GM23338 (cell line): Measurements from ENCODE around the gene CEP72. TPM values are rescaled to one million over a fixed set of nuclear protein-coding genes. Genes with fewer than 3 reads are reported as not detected.

ENCODE experiments used
- ATAC-seq: fragments of 200-7000 bp; cut with Tn5 transposase; 3 replicates; pipeline ENCODE4 v1.9.1; 2020
- DNase-seq: peaks from one replicate; pipeline ENCODE4 v3.0.0-alpha.2; 2015; ENCODE audit warnings: low spot score
- H2AFZ ChIP-seq: fragments of 200-600 bp; sonication (generic); 2 replicates; pipeline ENCODE4 v1.8.0; 2016; ENCODE audit warnings: antibody characterized with exemption, mild to moderate bottlenecking, moderate library complexity
- H3F3A ChIP-seq: fragments of 200-600 bp; sonication (generic); replicated peaks from 2 replicates; pipeline ENCODE4 v1.8.0; 2017; ENCODE audit warnings: antibody characterized with exemption, mixed run types, low read depth
- H3K27ac ChIP-seq: fragments of 200-600 bp; sonication (generic); 2 replicates; pipeline ENCODE4 v1.6.1; 2016; ENCODE audit warnings: low read depth
- H3K27me3 ChIP-seq: fragments of 200-600 bp; sonication (generic); 2 replicates; pipeline ENCODE4 v1.8.0; 2016; ENCODE audit warnings: mild to moderate bottlenecking, mixed run types, moderate library complexity; ENCODE audit not compliant: insufficient read depth
- H3K36me3 ChIP-seq: fragments of 200-600 bp; sonication (generic); 2 replicates; pipeline ENCODE4 v1.8.0; 2016; ENCODE audit warnings: mild to moderate bottlenecking; ENCODE audit not compliant: insufficient read depth
- H3K4me1 ChIP-seq: fragments of 200-600 bp; sonication (generic); 2 replicates; pipeline ENCODE4 v1.8.0; 2016; ENCODE audit warnings: mild to moderate bottlenecking, moderate library complexity; ENCODE audit not compliant: insufficient read depth
- H3K4me2 ChIP-seq: fragments of 200-600 bp; sonication (generic); 2 replicates; pipeline ENCODE4 v1.7.1; 2017; ENCODE audit warnings: mixed run types
- H3K4me3 ChIP-seq: fragments of 200-600 bp; sonication (generic); 2 replicates; pipeline ENCODE4 v1.6.1; 2016; ENCODE audit warnings: mixed run types
- H3K79me2 ChIP-seq: fragments of 200-600 bp; sonication (generic); replicated peaks from 2 replicates; pipeline ENCODE4 v1.8.0; 2017; ENCODE audit warnings: mild to moderate bottlenecking; ENCODE audit not compliant: insufficient read depth
- H3K9me2 ChIP-seq: fragments of 200-600 bp; sonication (generic); 2 replicates; pipeline ENCODE4 v1.8.0; 2017; ENCODE audit not compliant: insufficient read depth
- H4K20me1 ChIP-seq: fragments of 200-600 bp; sonication (generic); replicated peaks from 2 replicates; pipeline ENCODE4 v1.8.0; 2017; ENCODE audit warnings: mild to moderate bottlenecking; ENCODE audit not compliant: insufficient read depth
- H3K27ac Mint-ChIP-seq: 2 replicates; pipeline ENCODE4 v1.8.0; 2020; ENCODE audit warnings: inconsistent platforms, mild to moderate bottlenecking, moderate library complexity, mixed read lengths
- H3K27me3 Mint-ChIP-seq: 3 replicates; pipeline ENCODE4 v1.8.0; 2022; ENCODE audit warnings: low read depth, mild to moderate bottlenecking, moderate library complexity, mixed read lengths, inconsistent platforms; ENCODE audit not compliant: insufficient read depth, poor library complexity
- H3K36me3 Mint-ChIP-seq: 3 replicates; pipeline ENCODE4 v1.8.0; 2021; ENCODE audit warnings: low read depth, mild to moderate bottlenecking, inconsistent platforms, moderate library complexity, mixed read lengths
- H3K4me1 Mint-ChIP-seq: 3 replicates; pipeline ENCODE4 v1.8.0; 2020; ENCODE audit warnings: mild to moderate bottlenecking, inconsistent platforms, mixed read lengths
- H3K4me3 Mint-ChIP-seq: 3 replicates; pipeline ENCODE4 v1.8.0; 2021; ENCODE audit warnings: moderate library complexity, mild to moderate bottlenecking, inconsistent platforms, mixed read lengths
- H3K9me3 Mint-ChIP-seq: 3 replicates; pipeline ENCODE4 v1.8.0; 2020; ENCODE audit warnings: moderate library complexity, mild to moderate bottlenecking, inconsistent platforms, mixed read lengths
- EZH2 ChIP-seq: fragments of 200-600 bp; sonication (generic); IDR thresholded peaks from one replicate; pipeline ENCODE4 v1.8.0; 2017; ENCODE audit warnings: antibody characterized with exemption, mild to moderate bottlenecking, low read depth; ENCODE audit not compliant: unreplicated experiment
- EZH2phosphoT487 ChIP-seq: fragments of 200-600 bp; sonication (generic); IDR thresholded peaks from one replicate; pipeline ENCODE4 v1.8.1; 2018; ENCODE audit warnings: antibody characterized with exemption; ENCODE audit not compliant: unreplicated experiment
- NANOG ChIP-seq: IDR thresholded peaks from 2 replicates; pipeline ENCODE4 v1.6.1; 2016; ENCODE audit warnings: antibody characterized with exemption, borderline replicate concordance
- POLR2AphosphoS5 ChIP-seq: IDR thresholded peaks from 2 replicates; pipeline ENCODE4 v1.6.1; 2016; ENCODE audit warnings: antibody characterized with exemption, low read depth
- REST ChIP-seq: IDR thresholded peaks from one replicate; pipeline ENCODE4 v1.6.1; 2018; ENCODE audit warnings: antibody characterized with exemption; ENCODE audit not compliant: unreplicated experiment
- STAT1 ChIP-seq: IDR thresholded peaks from one replicate; pipeline ENCODE4 v1.6.1; 2016; ENCODE audit warnings: antibody characterized with exemption; ENCODE audit not compliant: unreplicated experiment
- ZNF114 ChIP-seq: fragments of 250-450 bp; sonication (Bioruptor Pico); IDR thresholded peaks from 2 replicates; pipeline ENCODE4 v1.5.0; 2020; ENCODE audit warnings: mild to moderate bottlenecking, moderate library complexity
- ZNF331 ChIP-seq: fragments of 250-450 bp; sonication (Bioruptor Pico); IDR thresholded peaks from 2 replicates; pipeline ENCODE4 v1.5.0; 2020; ENCODE audit warnings: low read depth, mild to moderate bottlenecking, moderate library complexity
- ZNF462 ChIP-seq: fragments of 250-450 bp; sonication (Bioruptor Pico); IDR thresholded peaks from 2 replicates; pipeline ENCODE4 v1.5.0; 2020; ENCODE audit warnings: mild to moderate bottlenecking, moderate library complexity
- polyA plus RNA-seq: library from polyadenylated mRNA; unstranded; fragments of >200 nt; fragmentation: Nextera tagmentation; extraction: Ambion mirVana; gene quantifications from 2 replicates; pipeline ENCODE4 v1.2.1, GENCODE V29; 2016
- total RNA-seq: library from RNA; depleted of rRNA; stranded (reverse); fragments of >200 nt; shearing (Covaris generic); gene quantifications from 2 replicates; pipeline ENCODE4 v1.2.3, GENCODE V29; 2014

CEP72 gene
- total and polyA plus RNA-seq, 2 experiments from 2014 or later, result 15.5 to 27.1 TPM

GRCh38 chr5:585556-585955 lies 26.6 kb upstream of the CEP72 start (continued):
- no peak for TF ChIP-seq ZNF462 (CRISPR knock-in tag)
- TF ChIP-seq ZNF331 (CRISPR knock-in tag), result no peak
- TF ChIP-seq POLR2AphosphoS5, result no peak
- TF ChIP-seq ZNF114 (CRISPR knock-in tag), result no peak
- TF ChIP-seq EZH2phosphoT487, result no peak
- TF ChIP-seq STAT1, result no peak

- H3K27me3 Mint-ChIP-seq, result peaks cover 10% of the 10 kb centered on the region
- no peaks in the 10 kb centered on the region for H4K20me1 ChIP-seq
- no peaks in the 10 kb centered on the region for H3K36me3 Mint-ChIP-seq
- peak overlapping the region; percentile 80 for H2AFZ ChIP-seq
- no peak for TF ChIP-seq EZH2
- no peak for TF ChIP-seq NANOG
- no peak for TF ChIP-seq REST
- H3K79me2 ChIP-seq, result no peaks in the 10 kb centered on the region
- H3K27ac ChIP-seq, result no peak overlapping the region
- peaks cover 4% of the 10 kb centered on the region; the same call in 1 of the 2 replicates for H3K4me1 ChIP-seq
- no peaks in the 10 kb centered on the region for H3F3A ChIP-seq
- H3K9me3 Mint-ChIP-seq, result no peaks in the 10 kb centered on the region
- H3K27ac Mint-ChIP-seq, result no peak overlapping the region
- peaks cover 6% of the 10 kb centered on the region for H3K4me1 Mint-ChIP-seq
- DNase-seq (no peak), ATAC-seq (no peak)
- H3K4me2 ChIP-seq, result no peak overlapping the region
- H3K27me3 ChIP-seq, result no peaks in the 10 kb centered on the region
- no peak overlapping the region for H3K4me3 Mint-ChIP-seq
- no peaks in the 10 kb centered on the region for H3K9me2 ChIP-seq
- no peak overlapping the region for H3K4me3 ChIP-seq
- H3K36me3 ChIP-seq, result no peaks in the 10 kb centered on the region
These were observed 26.0 kb upstream of the CEP72 start for GRCh38 chr5:585962-586628.
